Muscle layer of duodenum (tissue), 2 donors: ENCODE results near the gene ADAM29.
"Not testable (repeated sequence)": the region's sequence is repeated elsewhere in the genome, so short reads cannot be mapped to it uniquely, and the experiment has no call there.

ENCODE experiments used
- H3K27ac ChIP-seq: one replicate; pipeline ENCODE4 v1.7.0; 2013; ENCODE audit warnings: mild to moderate bottlenecking, low read length
- H3K27me3 ChIP-seq: one replicate; pipeline ENCODE4 v1.7.0; 2013; ENCODE audit warnings: low read depth, mild to moderate bottlenecking, control low read depth, low read length
- H3K36me3 ChIP-seq, 2 donors: one replicate each; pipeline ENCODE4 v1.7.0; 2013; ENCODE audit warnings: low read length in 2 of 2, control low read depth in 1 of 2, mild to moderate bottlenecking in 1 of 2; ENCODE audit not compliant: insufficient read depth in 2 of 2, control insufficient read depth in 1 of 2
- H3K4me1 ChIP-seq, 2 donors: one replicate each; pipeline ENCODE4 v1.7.0; 2013; ENCODE audit warnings: low read length in 2 of 2, mild to moderate bottlenecking in 2 of 2, control low read depth in 1 of 2, moderate library complexity in 1 of 2; ENCODE audit not compliant: insufficient read depth in 2 of 2, control insufficient read depth in 1 of 2
- H3K4me3 ChIP-seq, 2 donors: one replicate each; pipeline ENCODE4 v1.7.0; 2013; ENCODE audit warnings: low read length in 2 of 2, low read depth in 1 of 2, mild to moderate bottlenecking in 1 of 2
- H3K9me3 ChIP-seq, 2 donors: one replicate each; pipeline ENCODE4 v1.7.0; 2013; ENCODE audit warnings: low read length in 2 of 2, control low read depth in 1 of 2, mild to moderate bottlenecking in 1 of 2; ENCODE audit not compliant: control insufficient read depth in 1 of 2
- donor health status: healthy.

ADAM29 gene

GRCh38 chr4:174918058-174918457 is at the start of gene ADAM29:
Gene ADAM29, plus strand, starts transcription at chr4:174918358. Its CDS starts 57,168 bp downstream, at chr4:174975526.
- no peaks in the 10 kb centered on the region for H3K9me3 ChIP-seq
- no peaks in the 10 kb centered on the region for H3K4me1 ChIP-seq
- no peak within 1 kb of the TSS for H3K4me3 ChIP-seq
- H3K27me3 ChIP-seq = no peaks in the 10 kb centered on the region
- H3K36me3 ChIP-seq = no peaks in the 10 kb centered on the region
- no peak within 1 kb of the TSS for H3K27ac ChIP-seq

DNA sequence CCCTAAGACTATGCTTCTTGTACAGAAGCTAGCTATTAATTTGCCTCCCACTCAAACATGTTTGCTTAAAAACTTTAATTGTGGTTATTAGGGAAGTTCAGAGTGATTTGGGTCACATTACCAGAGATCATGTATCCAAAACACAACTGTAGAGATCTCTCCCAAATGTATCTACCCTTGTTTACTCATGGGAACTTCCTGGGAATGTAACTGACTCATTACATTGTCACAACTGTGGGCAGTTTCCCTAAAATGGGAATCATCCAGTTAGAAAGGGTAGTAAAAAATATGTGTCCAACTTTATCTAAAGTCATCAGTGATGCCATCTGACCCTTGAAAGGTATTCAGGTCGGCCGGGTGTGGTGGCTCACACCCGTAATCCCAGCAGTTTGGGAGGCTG is 48.8 kb upstream of the ADAM29 start:
- no peaks in the 10 kb centered on the region for H3K4me1 ChIP-seq
- H3K4me3 ChIP-seq = no peak overlapping the region
- no peaks in the 10 kb centered on the region for H3K36me3 ChIP-seq
- H3K27ac ChIP-seq = no peak overlapping the region
- no peaks in the 10 kb centered on the region for H3K27me3 ChIP-seq
- no peaks in the 10 kb centered on the region for H3K9me3 ChIP-seq

- Histone ChIP-seq H3K27me3 (no peaks in the 10 kb centered on the region), H3K4me1 (no peaks in the 10 kb centered on the region), H3K36me3 (no peaks in the 10 kb centered on the region), H3K4me3 (no peak overlapping the region), H3K9me3 (no peaks in the 10 kb centered on the region), H3K27ac (no peak overlapping the region)
Measured at GRCh38 chr4:174870311-174870710, 47.8 kb upstream of the ADAM29 start.

DNA sequence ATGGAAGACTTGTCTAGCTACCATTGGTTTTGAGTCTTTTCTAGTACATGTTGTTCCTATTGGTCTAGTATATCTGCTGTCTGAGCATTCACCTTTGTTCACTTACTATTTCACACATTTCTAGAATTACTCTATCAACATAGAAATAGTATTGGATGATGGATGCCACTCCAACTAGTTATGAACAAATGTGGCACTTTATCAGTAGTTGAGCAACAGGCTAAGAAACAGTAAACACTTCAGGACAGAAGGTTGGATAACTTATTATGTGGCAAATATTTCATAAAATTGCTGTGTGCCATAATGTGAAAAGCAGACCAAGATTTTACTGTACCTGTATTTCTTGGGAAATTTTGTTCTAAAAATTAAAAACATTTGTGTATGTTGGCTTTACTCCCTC is 46.8 kb upstream of the ADAM29 start:
- Histone ChIP-seq H3K4me3 (no peak overlapping the region), H3K27me3 (no peaks in the 10 kb centered on the region), H3K9me3 (no peaks in the 10 kb centered on the region), H3K27ac (no peak overlapping the region), H3K36me3 (no peaks in the 10 kb centered on the region), H3K4me1 (no peaks in the 10 kb centered on the region)

DNA sequence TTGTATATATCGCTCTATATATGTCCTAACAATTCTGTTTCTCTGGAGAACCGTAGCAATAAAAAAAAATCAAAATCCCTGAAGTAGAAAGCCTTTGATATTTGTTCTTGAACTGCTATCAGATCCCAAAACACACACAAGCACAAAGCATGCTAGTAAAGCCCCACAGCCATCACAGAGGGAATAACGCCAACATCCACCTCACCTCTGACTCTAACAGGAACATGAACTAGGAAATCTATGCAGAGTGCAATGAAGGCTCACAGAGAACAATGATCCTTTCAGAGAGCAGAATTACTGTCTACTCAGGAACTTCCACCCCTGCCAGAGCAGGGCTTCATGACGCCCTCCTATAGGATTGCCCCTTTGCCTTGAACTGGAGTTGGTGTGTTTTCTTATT is 45.0 kb upstream of the ADAM29 start:
- not testable (repeated sequence) for H3K27me3 ChIP-seq, H3K9me3 ChIP-seq, H3K4me3 ChIP-seq, H3K4me1 ChIP-seq, H3K27ac ChIP-seq, H3K36me3 ChIP-seq

- Histone ChIP-seq H3K36me3 (no peaks in the 10 kb centered on the region), H3K27me3 (no peaks in the 10 kb centered on the region), H3K4me3 (no peak overlapping the region), H3K4me1 (no peaks in the 10 kb centered on the region), H3K9me3 (no peaks in the 10 kb centered on the region), H3K27ac (no peak overlapping the region)
Measured at GRCh38 chr4:174873931-174874330, 44.2 kb upstream of the ADAM29 start.

DNA sequence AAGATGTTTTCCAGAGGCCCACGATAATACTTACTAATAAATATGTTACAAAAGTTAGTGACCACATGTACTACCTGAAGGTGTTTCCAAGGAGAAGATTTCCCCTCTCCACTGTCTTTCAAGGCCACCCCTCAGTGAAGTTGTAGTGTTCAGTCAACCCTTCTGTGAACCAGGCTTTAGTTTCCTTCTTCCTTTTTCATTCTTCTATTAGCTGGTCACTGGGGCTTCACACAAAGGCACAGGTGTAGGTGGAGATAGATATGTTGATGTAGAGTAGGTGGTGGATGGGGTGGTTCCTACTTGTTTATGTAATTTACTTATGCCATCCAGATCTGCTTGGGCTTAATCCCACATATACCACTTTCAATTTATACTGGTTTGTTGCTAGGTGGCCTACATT is 43.3 kb upstream of the ADAM29 start:
- Histone ChIP-seq H3K27me3 (no peaks in the 10 kb centered on the region), H3K36me3 (no peaks in the 10 kb centered on the region), H3K9me3 (no peaks in the 10 kb centered on the region), H3K4me3 (no peak overlapping the region), H3K27ac (no peak overlapping the region), H3K4me1 (no peaks in the 10 kb centered on the region)

DNA sequence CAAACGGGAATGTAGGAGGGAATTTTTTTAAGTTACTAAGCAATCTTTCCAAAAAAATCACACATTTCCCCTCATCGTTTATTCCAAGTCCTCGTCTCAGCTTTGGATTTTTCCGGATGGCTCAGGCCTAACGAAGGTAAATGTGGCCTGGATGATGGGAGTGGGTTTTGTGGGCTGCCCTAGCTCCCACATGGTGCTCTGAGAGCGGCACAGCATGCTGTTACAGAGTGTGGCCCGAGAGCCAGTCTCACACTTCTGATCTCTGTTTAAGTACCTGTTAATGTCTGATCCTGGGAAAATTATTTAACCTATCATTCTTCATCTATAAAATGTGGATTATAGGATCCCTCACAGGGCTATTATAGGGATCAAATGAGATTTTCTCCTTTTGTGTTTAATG is 38.2 kb upstream of the ADAM29 start:
- Histone ChIP-seq H3K4me1 (no peaks in the 10 kb centered on the region), H3K4me3 (no peak overlapping the region), H3K9me3 (no peaks in the 10 kb centered on the region), H3K27me3 (no peaks in the 10 kb centered on the region), H3K36me3 (no peaks in the 10 kb centered on the region), H3K27ac (no peak overlapping the region)

DNA sequence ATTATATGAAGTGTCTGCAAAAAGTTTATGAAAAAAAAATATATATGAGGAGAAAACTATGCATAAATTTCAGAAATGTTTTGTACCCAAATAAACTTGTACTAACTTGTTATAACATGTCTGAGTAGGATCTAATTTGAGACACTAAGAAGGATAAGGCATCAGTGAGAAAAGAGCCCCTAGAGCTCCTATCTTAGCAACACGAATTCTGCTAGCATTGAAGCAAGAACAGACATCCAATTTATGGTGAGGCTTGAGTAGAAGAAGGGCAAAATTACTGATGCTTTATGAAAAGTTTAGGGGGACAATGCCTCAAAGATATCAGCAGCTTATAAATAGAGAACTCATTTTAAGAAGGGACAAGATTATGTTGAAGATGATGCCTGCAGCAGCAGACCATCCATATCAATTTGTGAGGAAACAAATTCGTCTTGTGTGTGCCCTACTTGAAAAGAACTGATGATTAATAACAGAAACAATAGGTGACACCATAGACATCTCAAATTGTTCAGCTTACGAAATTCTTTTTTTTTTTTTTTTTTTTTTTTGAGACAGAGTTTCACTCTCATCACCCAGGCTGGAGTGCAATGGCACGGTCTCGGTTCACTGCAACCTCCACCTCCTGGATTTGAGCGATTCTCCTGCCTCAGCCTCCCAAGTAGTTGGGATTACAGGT is 35.7 kb upstream of the ADAM29 start:
- H3K27ac ChIP-seq = no peak overlapping the region
- no peaks in the 10 kb centered on the region for H3K27me3 ChIP-seq
- H3K9me3 ChIP-seq = no peaks in the 10 kb centered on the region
- H3K4me1 ChIP-seq = no peaks in the 10 kb centered on the region
- no peaks in the 10 kb centered on the region for H3K36me3 ChIP-seq
- H3K4me3 ChIP-seq = no peak overlapping the region

GRCh38 chr4:174907508-174907907 is 10.7 kb upstream of the ADAM29 start:
- Histone ChIP-seq H3K36me3 (no peaks in the 10 kb centered on the region), H3K4me1 (no peaks in the 10 kb centered on the region), H3K9me3 (peaks cover 0 to 14% of the 10 kb centered on the region in 2 donors), H3K27me3 (no peaks in the 10 kb centered on the region), H3K4me3 (no peak overlapping the region), H3K27ac (no peak overlapping the region)

DNA sequence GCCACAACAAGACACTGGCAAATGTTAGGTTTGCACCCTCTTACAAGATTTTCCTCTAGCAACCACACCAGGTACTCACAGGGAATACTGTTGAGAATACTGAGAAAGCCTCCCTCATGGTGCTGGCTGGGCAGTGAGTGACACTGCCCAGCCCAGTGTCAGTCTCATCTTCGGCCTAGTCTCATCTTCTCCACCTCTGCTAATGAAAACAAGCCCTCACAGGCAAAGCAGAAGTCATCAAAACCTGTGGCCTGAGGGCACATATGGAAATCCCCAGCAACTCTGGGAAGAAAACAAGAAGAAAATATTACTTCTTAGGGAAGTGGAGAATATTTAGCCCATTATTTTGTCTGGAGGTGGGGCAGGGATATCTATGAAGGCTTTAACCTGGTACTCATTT is 7.9 kb upstream of the ADAM29 start:
- Histone ChIP-seq H3K27me3 (no peaks in the 10 kb centered on the region), H3K27ac (no peak overlapping the region), H3K4me1 (no peaks in the 10 kb centered on the region), H3K4me3 (no peak overlapping the region), H3K36me3 (no peaks in the 10 kb centered on the region), H3K9me3 (peaks cover 0 to 6% of the 10 kb centered on the region in 2 donors)

DNA sequence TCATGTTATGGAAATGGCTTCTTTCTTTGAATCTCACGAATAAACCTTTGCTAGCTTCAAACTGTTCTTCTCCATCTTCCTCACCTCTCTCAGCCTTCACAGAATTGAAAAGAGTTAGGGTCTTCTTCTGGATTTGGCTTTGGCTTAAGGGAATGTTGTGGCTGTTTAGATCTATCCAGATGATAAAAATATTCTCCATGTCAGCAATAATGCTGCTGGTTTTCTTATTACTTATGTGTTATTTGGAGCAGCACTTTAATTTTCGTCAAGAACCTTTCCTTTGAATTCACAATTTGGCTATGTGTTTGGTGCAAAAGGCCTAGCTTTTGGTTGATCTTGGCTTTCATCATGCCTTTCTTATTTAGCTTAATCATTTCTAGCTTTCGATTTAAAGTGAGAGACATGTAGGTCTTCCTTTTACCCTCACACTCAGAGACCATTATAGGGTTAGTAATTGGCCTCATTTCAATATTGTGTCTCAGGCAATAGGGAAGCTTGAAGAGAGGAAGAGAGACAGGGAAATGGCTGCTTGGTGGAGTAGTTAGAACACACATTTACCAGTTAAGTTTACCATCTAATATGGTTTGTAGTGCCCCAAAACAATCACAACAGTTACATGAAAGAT is 5.1 kb upstream of the ADAM29 start:
- Histone ChIP-seq H3K36me3 (no peaks in the 10 kb centered on the region), H3K27me3 (no peaks in the 10 kb centered on the region), H3K27ac (no peak overlapping the region), H3K4me3 (no peak overlapping the region), H3K4me1 (no peaks in the 10 kb centered on the region), H3K9me3 (peaks cover 0 to 3% of the 10 kb centered on the region in 2 donors)
